GM18498 (cell line): ENCODE data around the gene ITGA6.
"Not testable (repeated sequence)": the region's sequence is repeated elsewhere in the genome, so short reads cannot be mapped to it uniquely, and the experiment has no call there.

ENCODE experiments used
- ATAC-seq: cut with Tn5 transposase; IDR thresholded peaks from one replicate; pipeline ENCODE4 v1.9.1; 2021; ENCODE audit warnings: mild to moderate bottlenecking, moderate library complexity; ENCODE audit not compliant: unreplicated experiment

ITGA6 gene

DNA sequence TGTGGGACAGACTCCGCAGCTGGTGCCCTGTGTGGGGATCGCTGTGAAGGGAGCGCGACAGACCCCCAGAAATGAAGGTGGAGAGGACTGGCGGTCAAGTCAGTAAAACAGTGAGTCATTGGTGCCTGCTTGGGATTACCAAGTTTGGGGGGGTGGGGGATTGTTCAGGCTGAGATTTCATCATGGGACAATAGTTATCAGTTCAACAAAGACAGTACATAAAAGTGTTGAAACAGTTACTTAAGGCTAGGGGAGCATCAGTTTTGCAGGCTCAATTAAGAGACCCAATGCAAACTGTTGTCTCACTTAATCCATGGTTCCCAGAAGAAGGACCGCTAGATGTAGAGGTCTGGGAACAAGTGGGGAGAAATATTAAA lies 86.1 kb downstream of the ITGA6 start:
- ATAC-seq, result no peak

DNA sequence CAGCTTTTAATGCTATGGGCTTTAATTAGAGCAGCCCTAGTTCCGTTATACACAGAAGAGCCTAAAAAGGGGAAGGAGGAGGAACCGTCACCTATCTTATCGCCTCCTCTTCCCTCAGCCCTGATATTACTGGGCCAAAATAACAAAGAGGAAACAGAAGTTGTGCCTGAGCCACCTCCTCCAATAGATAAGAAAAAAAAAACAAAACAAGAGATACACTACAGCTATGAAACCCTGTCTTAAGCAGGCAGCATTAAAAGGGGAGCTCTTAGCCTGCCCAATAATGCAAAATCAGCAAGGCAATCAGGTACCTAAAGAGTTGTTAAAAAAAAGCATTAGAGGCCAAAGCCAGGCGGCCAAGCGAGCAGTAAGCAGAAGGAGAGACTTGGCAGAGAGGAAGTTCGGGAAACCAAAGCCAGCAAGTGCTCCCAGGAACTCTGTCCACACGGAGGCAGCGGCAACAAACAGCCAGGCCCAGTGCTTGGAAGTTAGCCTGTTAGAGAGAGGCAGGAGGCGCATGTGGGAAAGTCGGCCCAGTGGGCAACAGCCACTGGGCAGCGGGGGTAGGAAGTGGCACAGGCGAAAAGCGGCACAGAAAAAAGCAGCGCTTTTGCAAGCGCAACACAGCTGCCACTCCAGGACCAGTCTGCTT lies 86.7 kb downstream of the ITGA6 start:
- no peak for ATAC-seq

DNA sequence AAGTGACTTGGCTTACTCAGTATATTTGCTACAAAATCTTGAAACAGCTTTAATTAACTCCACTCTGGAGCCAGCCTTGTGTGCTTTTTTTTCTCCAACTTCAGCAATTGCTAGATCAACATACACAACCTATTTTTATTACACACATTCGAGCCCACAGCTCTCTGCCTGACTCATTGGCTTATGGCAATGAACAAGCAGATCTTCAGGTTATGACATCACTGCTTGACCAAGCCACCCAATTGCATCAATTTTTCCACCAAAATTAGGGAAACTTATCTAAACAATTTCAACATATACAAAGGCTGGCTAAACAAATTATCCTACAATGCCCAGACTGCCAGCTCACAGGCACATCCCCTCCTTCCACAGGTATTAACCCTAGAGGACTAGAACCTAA lies 88.9 kb downstream of the ITGA6 start:
- no peak for ATAC-seq

DNA sequence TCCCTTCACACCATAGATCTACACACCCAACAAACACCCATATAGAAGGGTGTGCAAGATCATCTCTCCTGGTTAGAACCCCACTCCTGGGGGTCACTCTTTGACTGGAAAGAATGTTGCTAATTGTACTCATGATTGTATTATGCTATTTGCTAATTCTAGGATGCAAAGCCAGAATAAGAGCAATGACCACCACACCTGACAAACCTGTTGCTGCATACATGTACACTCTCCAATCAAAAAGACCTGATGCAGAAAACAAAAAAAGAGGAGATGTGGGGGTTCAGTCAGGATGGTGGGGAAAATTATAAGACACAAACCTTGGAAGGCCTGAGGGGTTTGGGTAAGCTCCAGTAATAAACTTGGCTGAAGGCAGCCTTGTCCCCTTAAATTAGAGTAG lies 91.6 kb downstream of the ITGA6 start:
- no peak for ATAC-seq

DNA sequence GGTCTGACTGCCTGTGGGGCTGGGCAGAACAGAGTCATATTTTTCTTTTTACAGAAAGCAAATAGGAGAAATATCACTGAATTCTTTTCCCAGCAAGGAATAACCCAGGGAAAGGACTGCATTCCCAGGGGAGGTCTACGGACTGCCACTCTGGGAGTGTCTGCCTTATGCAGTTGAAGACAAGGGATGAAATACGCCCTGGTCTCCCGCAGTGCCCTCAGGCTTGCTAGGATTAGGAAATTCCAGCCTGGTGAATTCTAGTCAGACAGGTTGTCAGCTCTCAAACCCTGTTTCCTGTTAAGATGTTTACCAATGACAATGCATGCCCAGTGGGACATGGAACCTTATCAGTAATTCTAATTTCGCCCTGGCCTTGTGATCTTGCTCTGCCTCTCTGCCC lies 98.2 kb downstream of the ITGA6 start:
- ATAC-seq, result no peak

DNA sequence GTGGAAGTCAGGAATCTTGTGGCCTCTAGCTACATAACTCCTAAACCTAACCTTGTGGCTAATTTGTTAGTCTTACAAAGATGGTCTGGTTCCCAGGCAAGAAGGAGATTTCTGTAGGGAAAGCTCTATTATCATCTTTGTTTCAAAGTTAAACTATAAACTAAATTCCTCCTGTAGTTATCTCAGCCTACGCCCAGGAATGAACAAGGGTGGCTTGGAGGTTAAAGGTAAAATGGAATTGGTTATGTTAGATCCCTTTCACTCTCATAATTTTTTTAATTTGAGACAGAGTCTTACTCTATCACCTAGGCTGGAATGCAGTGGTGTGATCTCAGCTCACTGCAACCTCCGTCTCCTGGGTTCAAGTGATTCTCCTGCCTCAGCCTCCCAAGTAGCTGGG lies 103.9 kb downstream of the ITGA6 start:
- no peak for ATAC-seq

DNA sequence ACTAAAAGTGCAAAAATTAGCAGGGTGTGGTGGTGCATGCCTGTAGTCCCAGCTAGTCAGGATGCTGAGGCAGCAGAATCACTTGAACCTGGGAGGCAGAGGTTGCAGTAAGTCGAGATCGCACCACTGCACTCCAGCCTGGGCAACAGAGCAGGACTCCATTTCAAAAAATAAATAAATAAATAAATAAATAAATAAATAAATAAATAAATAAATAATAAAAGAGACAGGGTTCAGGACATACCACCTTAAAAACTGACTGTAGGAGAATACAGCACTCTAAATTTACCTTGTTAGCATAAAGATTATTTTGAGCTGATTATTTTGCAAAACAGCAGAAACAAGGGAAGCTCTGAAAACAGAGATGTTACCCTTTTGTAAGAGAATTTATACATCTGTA lies 105.1 kb downstream of the ITGA6 start:
- not testable (repeated sequence) for ATAC-seq

DNA sequence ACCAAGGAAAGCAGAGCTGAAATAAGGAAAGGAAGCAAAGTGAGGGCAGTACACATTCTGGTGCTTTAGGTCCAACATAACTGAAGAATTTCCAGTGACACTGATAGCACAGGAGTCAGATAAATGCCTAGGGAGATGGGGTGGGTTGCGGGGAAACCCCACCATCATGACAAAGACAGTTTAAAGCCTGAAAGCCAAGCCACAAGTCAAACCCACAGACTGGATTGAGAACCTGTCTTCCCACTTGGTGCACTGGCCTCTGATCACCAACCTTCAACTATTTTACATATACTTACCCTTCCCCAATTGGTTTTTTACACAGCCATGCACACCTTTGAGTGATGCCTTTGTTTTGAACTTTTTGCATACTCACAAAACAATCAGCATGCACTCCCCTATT lies 106.3 kb downstream of the ITGA6 start:
- ATAC-seq, result no peak

DNA sequence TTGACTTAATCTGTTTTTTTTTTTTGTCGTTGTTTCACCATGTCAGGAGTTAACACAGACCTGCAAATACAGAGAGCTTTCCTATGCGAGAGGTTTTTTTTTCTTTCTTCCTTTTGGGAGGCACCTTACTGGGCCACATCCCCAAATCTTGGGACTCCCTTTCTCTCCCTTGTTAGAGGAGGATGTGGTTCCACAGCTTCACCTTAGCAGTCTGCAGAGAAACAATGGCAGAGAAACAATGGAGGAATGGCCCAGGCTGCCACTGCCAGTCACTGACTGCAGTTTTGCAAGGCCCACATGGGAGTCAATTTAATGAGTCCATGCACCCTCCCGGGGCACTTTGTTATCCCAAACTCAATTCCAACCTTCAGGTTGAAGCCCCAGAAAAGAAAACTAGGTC lies 107.7 kb downstream of the ITGA6 start:
- no peak for ATAC-seq

DNA sequence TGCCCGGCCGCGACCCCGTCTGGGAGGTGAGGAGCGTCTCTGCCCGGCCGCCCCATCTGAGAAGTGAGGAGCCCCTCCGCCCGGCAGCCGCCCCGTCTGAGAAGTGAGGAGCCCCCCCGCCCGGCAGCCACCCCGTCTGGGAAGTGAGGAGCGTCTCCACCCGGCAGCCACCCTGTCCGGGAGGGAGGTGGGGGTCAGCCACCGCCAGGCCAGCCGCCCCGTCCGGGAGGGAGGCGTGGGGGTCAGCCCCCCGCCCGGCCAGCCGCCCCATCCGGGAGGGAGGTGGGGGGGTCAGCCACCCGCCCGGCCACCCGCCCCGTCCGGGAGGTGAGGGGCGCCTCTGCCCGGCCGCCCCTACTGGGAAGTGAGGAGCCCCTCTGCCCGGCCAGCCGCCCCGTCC lies 110.5 kb downstream of the ITGA6 start:
- ATAC-seq, result not testable (repeated sequence)

DNA sequence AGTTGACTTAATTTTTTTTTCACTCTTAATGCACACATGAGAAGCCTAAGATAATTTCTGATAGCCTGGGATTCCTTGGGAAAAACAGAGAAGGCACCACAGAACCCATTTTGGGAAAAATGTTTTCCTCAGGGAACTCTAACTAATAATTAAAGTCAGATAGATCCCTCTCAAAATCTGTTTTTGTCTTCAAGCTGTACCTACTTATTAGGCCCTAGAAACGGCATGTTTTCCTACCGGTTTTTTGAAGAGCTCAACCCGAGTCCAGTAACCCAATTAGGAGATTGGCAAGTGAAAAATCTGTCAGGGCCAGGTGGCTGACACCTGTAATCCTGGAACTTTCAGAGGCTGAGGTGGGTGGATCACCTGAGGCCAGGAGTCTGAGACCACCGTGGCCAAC lies 112.4 kb downstream of the ITGA6 start:
- no peak for ATAC-seq

DNA sequence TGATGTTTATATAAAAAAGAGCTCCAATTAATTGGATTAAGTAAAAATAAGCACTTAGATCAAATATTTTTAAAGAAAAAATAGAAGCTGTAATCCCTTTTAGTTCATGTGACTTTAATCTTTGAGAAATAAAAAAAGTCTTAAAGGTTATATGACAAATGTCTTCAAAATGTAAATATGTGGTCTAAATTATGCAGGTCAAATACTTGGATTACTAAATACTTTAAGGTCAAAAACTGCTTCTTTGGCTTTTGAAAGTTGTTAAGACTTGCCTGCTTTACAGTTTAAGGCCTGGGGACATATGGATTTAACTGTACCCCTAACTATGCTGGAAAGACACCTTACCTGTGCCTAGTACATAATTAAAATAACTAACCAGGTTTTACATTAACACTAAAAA lies 113.0 kb downstream of the ITGA6 start:
- ATAC-seq, result no peak

DNA sequence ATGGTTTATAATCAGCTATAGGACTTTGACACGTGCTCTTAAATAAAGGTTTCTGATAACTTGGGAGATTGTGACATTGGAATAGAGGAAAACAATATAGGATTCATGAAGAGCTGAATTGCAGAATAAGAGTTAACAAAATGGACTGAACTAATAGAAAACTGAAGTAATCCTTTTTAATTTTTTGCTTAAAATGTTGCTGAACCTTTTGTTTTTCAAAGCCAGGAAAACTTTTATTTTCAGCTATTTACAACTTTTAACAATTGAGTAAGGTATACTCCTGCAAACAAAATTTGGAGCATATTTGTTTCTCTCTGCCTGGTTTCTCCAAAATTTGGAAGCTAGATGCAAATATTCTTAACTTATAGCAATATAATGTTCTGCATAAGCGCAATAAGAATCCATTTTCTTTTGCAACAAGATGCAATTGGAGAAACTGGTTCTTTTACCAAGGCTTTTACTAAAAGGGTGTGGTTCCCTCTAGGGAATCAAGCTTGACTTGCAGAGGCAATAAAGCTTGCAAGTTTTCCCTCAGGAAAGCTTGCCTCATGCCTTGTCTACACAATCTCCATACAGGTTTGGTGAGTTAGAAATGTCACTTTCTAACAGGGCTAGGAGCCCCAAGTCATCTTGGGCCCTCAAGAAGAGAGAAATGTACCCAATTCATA lies 118.2 kb downstream of the ITGA6 start:
- ATAC-seq, result no peak

DNA sequence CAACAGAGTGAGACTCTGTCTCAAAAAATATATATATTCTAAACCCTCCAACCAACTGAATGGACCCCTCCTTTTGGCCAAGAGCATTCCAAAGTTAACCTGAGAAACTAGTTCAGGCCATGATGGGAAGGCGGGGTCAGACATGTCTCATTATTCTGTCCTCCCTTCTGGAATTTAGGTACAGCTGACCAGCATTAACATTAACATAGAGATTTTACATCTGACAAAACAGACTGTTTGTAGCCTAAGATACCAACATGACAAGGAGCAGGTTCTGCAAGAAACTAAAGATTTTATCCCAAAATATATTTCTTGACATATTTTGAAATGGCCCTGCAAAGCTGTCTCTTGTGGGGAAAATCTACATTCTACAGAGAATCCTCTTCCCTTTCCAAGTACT lies 121.7 kb downstream of the ITGA6 start:
- no peak for ATAC-seq

DNA sequence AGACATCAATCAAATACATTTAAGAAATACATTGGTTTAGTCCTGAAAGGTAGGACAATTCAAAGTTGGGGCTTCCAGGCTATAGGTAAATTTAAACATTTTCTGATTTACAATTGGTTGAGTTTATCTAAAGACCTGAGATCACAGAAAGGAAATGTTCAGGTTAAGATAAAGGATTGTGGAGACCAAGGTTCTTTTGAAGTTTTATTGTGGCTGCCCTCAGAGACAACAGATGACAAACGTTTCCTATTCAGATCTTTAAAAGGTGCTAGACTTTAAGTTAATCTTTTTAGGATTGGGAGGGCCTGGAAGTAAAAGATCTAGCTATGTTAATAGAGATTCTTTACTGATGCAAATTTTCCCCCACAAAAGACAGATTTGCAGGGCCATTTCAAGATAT lies 122.4 kb downstream of the ITGA6 start:
- not testable (repeated sequence) for ATAC-seq

DNA sequence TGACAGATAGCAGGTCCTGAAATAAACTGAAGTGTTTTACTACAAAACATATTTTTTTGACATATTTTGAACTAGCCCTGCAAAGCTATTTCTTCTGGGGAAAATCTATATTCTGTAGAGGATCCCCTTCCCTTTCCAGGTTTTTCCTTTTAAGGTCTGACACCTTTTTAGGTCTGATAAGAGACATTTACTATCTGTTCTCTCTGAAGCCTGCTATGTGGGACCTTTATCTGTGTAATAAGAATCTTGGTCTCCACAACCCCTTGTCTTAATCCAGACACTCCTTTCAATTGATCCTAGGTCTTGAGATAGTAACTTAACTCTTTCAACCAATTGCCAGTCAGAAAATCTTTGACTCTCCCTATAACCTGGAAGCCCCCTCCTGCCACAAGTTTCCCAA lies 123.0 kb downstream of the ITGA6 start:
- ATAC-seq, result no peak

DNA sequence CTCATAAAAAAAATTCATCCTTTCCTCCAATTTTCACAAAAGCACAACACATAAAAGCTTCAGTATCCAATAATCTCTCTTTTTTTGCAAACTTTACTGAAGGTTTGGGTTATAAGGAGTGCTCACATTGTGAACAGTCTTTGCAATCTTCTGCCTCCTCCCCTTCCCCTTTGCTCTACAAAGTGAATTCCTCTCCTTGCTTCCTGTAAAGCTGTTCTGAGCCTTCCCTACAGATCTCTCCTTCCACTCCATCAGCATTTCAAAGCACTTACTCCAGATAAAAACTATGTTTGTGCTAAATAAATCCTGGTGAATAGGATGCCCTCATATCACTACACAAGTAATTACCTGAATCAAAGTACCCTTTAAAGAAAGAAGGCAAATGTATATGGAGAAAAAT lies 123.9 kb downstream of the ITGA6 start:
- ATAC-seq, result no peak

DNA sequence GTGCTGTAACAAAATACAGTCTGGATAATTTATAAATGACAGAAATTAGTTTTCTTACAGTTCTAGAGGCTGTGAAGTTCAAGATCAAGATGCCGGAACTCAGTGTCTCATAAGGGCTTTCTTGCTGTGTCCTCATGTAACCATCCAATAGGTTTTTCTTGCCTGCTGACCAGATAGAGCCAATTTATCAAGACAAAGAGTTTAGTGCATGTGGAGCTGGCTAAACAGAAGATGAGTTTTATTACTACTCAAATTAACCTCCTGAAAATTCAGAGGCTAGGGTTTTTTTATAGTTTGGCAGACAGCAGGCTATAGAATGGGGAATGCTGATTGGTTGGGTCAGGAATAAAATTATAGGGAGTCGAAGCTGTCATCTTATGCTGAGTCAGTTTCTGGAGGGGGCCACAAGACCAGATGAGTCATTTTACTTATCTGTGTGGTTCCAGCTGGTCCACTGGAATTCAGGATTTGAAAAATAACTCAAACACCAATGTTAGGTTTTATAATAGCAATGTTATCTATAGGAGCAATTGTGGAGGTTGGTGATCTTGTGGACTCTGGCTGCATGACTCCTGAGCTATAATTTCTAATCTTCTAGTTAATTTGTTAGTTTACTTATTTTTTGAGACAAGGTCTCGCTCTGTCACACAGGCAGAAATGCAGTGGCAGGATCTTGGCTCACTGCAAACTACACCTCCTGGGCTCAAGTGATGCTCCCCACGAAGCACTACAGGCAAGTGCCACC lies 125.3 kb downstream of the ITGA6 start:
- ATAC-seq, result no peak

DNA sequence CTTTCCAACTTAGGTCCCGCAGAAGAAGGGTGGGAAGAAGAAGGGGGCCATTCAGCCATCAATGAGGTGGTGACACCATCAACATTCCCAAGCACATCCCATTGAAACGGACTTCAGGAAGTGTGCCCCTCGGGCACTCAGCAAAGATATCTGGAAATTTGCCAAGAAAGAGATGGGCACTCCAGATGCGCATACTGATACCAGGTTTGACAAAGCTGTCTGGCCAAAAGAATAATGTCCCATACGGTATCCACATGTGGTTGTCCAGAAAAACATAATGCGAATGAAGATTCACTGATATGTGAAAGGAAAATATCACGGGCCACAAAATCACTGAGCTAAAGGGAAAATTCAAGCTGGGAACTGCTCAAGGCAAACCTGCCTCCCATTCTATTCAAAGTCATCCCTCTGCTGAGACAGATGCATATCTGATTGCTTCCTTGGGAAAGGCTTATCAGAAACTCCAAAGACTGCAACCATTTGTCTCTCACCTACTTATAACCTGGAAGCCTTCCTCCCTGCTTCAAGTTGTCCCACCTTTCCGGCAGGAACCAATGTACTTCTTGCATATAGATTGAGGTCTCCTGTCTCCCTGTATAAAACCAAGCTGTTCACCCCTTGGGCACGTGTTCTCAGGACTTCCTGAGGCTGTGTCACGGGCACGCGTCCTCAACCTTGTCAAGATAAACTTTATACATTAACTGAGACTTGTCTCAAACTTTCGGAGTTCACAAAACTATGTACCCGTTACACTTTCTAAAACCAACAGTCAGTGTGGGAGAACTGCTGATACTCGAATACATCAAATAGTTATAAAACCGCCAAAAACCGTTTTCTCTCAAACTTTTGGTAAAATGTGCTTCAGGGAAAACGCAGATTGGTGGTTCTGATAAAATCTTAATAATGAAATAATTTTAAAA lies 127.2 kb downstream of the ITGA6 start:
- ATAC-seq, result no peak

DNA sequence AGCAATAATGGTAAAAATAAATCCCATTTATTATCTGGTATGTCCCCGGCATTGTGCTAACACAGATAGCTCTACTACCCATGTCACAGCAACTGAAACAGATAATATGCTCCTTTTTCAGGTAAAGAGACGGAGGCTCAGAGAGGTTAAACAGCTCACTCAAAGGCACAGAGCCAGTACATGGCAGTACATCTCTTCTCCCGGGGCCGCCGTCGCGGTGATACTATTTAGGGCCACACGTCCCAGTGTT lies 127.8 kb downstream of the ITGA6 start:
- no peak for ATAC-seq
